GM12878 (cell line): ENCODE data around the gene CFAP57. TPM values are rescaled to one million over a fixed set of nuclear protein-coding genes. Genes with fewer than 3 reads are reported as not detected.

ENCODE experiments used
- ATAC-seq: fragments of 200-7000 bp; cut with Tn5 transposase; 3 replicates; pipeline ENCODE4 v1.9.1; 2020; ENCODE audit warnings: mild to moderate bottlenecking, moderate library complexity
- BruUV-seq: library from RNA; stranded (reverse); fragments of 400-500 nt; replicated peaks from 2 replicates; lab custom pipeline; 2021; lab: Mats Ljungman, UMichigan
- CTCF ChIA-PET: fragments of 300-600 bp; sonication (Branson Sonifier 250); formaldehyde crosslinking; extraction: SDS; loops from one replicate; lab custom pipeline; 2021; ENCODE audit warnings: inconsistent platforms; lab: Yijun Ruan, JAX
- POLR2A ChIA-PET: fragments of 350-600 bp; formaldehyde crosslinking; extraction: SDS; loops from one replicate; lab custom pipeline; 2021; ENCODE audit warnings: inconsistent platforms; lab: Charles Lee
- RAD21 ChIA-PET: fragments of 300-600 bp; sonication (Branson Sonifier 250); formaldehyde crosslinking; loops from one replicate; lab custom pipeline; 2023; ENCODE audit warnings: antibody characterized with exemption; ENCODE audit not compliant: unreplicated experiment; lab: Charles Lee
- SMC1A ChIA-PET: fragments of 300-600 bp; sonication (Branson Sonifier 250); formaldehyde crosslinking; loops from one replicate; lab custom pipeline; 2023; ENCODE audit not compliant: unreplicated experiment, uncharacterized antibody; lab: Charles Lee
- DNase-seq: peaks from one replicate; pipeline ENCODE4 v3.0.0-alpha.2; 2011; ENCODE audit warnings: low read depth, low spot score
- FAIRE-seq: peaks from 3 replicates; lab custom pipeline; 2011; peaks lifted over from hg19 to GRCh38; lab: Jason Lieb, UNC
- H2AFZ ChIP-seq: 2 replicates; pipeline ENCODE4 v1.6.0; 2011; ENCODE audit warnings: low read depth, low read length, control low read depth; ENCODE audit not compliant: control insufficient read depth
- H3K27ac ChIP-seq: 2 replicates; pipeline ENCODE4 v1.5.1; 2011; ENCODE audit warnings: control low read depth; ENCODE audit not compliant: control insufficient read depth, insufficient read depth
- H3K27me3 ChIP-seq, 2 experiments: replicated peaks in 1 of 2; 2 replicates each; pipeline versions ENCODE4 v1.6.0 to v1.6.1; 2011; ENCODE audit warnings: low read length in 1 of 2; ENCODE audit not compliant: control insufficient read depth in 2 of 2, insufficient read depth in 2 of 2
- H3K36me3 ChIP-seq, 2 experiments: 2 replicates each; pipeline ENCODE4 v1.5.1; 2011; ENCODE audit warnings: low read length in 1 of 2; ENCODE audit not compliant: control insufficient read depth in 2 of 2, insufficient read depth in 2 of 2
- H3K4me1 ChIP-seq: 2 replicates; pipeline ENCODE4 v1.6.1; 2011; ENCODE audit warnings: mild to moderate bottlenecking, low read length, moderate library complexity, mixed read lengths; ENCODE audit not compliant: control insufficient read depth, insufficient read depth
- H3K4me2 ChIP-seq: 2 replicates; pipeline ENCODE4 v1.6.0; 2011; ENCODE audit warnings: control low read depth; ENCODE audit not compliant: control insufficient read depth, insufficient read depth
- H3K4me3 ChIP-seq: fragments of 200-600 bp; sonication (generic); 2 replicates; pipeline ENCODE4 v1.5.1; 2016
- H3K79me2 ChIP-seq: 2 replicates; pipeline ENCODE4 v1.6.0; 2011; ENCODE audit warnings: low read length; ENCODE audit not compliant: control insufficient read depth, insufficient read depth
- H3K9ac ChIP-seq: 2 replicates; pipeline ENCODE4 v1.8.0; 2011; ENCODE audit warnings: low read length, control low read depth, mixed read lengths; ENCODE audit not compliant: control insufficient read depth, insufficient read depth
- H3K9me3 ChIP-seq: replicated peaks from 3 replicates; pipeline ENCODE4 v1.5.1; 2011; ENCODE audit warnings: mild to moderate bottlenecking, low read length; ENCODE audit not compliant: control insufficient read depth, insufficient read depth
- H4K20me1 ChIP-seq: 2 replicates; pipeline ENCODE4 v1.6.0; 2011; ENCODE audit not compliant: control insufficient read depth, insufficient read depth
- CHD1 ChIP-seq: IDR thresholded peaks from 2 replicates; pipeline ENCODE4 v1.6.1; 2012; ENCODE audit warnings: low read depth, low read length, improper control_type of control experiment
- CREM ChIP-seq: IDR thresholded peaks from 2 replicates; pipeline ENCODE4 v1.6.1; 2014; ENCODE audit warnings: antibody characterized with exemption, low read depth
- E2F8 ChIP-seq: fragments of 450-650 bp; IDR thresholded peaks from 2 replicates; pipeline ENCODE4 v1.6.1; 2018; ENCODE audit warnings: mild to moderate bottlenecking, low read depth, moderate library complexity; ENCODE audit not compliant: partially characterized antibody
- E4F1 ChIP-seq: fragments of 450-650 bp; IDR thresholded peaks from 2 replicates; pipeline ENCODE4 v1.6.1; 2018; ENCODE audit warnings: borderline replicate concordance, mild to moderate bottlenecking; ENCODE audit not compliant: partially characterized antibody
- EGR1 ChIP-seq, 2 experiments: IDR thresholded peaks; 1 replicate in 1 of 2; 2 replicates in 1 of 2; pipeline ENCODE4 v1.6.1; 2011 to 2012; ENCODE audit warnings: low read depth in 2 of 2, low read length in 2 of 2, borderline replicate concordance in 1 of 2, mild to moderate bottlenecking in 1 of 2, moderate library complexity in 1 of 2
- FOXK2 ChIP-seq: fragments of 450-650 bp; IDR thresholded peaks from 2 replicates; pipeline ENCODE4 v1.6.1; 2017; ENCODE audit warnings: mild to moderate bottlenecking, moderate library complexity
- LARP7 ChIP-seq: fragments of 450-650 bp; IDR thresholded peaks from 2 replicates; pipeline ENCODE4 v1.6.1; 2017; ENCODE audit warnings: mild to moderate bottlenecking
- PAX8 ChIP-seq: fragments of 450-650 bp; IDR thresholded peaks from 2 replicates; pipeline ENCODE4 v1.6.1; 2017; ENCODE audit warnings: mild to moderate bottlenecking, moderate library complexity
- POLR2A ChIP-seq: IDR thresholded peaks from 2 replicates; pipeline ENCODE4 v1.6.1; 2011; ENCODE audit warnings: low read depth, mild to moderate bottlenecking, low read length
- RCOR1 ChIP-seq: conservative IDR thresholded peaks from 2 replicates; pipeline ENCODE4 v1.6.1; 2012; ENCODE audit warnings: low read depth, low read length, improper control_type of control experiment
- RELB ChIP-seq: fragments of 450-650 bp; IDR thresholded peaks from 2 replicates; pipeline ENCODE4 v1.6.1; 2017; ENCODE audit warnings: low read depth, mild to moderate bottlenecking, moderate library complexity
- TCF7 ChIP-seq: IDR thresholded peaks from 2 replicates; pipeline ENCODE4 v1.6.1; 2014; ENCODE audit warnings: antibody characterized with exemption, borderline replicate concordance
- ZNF384 ChIP-seq: IDR thresholded peaks from 2 replicates; pipeline ENCODE4 v1.6.1; 2012; ENCODE audit warnings: low read depth, mild to moderate bottlenecking, low read length, improper control_type of control experiment, borderline replicate concordance
- WGBS: methylation state at CpG from one replicate; pipeline ENCODE4 v1.1.6; 2016; ENCODE audit warnings: low lambda C conversion rate; ENCODE audit not compliant: insufficient replicate concordance, insufficient coverage; ENCODE audit errors: missing lambda C conversion rate; 5-methylcytosine and 5-hydroxymethylcytosine counted together
- in situ Hi-C: fragments of 300-500 bp; cut with MboI; formaldehyde crosslinking; loops from 9 replicates; pipeline ENCODE4 v1.14.3; 2018; ENCODE audit warnings: mixed read lengths
- intact Hi-C: fragments of 100-400 bp; cut with micrococcal nuclease; formaldehyde crosslinking; loops from one replicate; pipeline ENCODE4 v1.14.2; 2022; ENCODE audit not compliant: unreplicated experiment
- polyA plus RNA-seq, 11 experiments: library from polyadenylated mRNA; depleted of rRNA in 4 of 11; unstranded in 6 of 11; stranded (reverse) in 5 of 11; fragments of >200 nt; fragmentation: Nextera tagmentation in 4 of 11; fragmentation: Illumina TruSeq in 1 of 11; extraction: Ambion mirVana in 4 of 11; extraction: Trizol in 1 of 11; gene quantifications; 1 replicate in 1 of 11; 2 replicates in 10 of 11; pipeline versions ENCODE4 v1.2.1 to v1.2.3, GENCODE V29; 2011 to 2016; ENCODE audit warnings: inconsistent platforms in 2 of 11, missing spikeins in 2 of 11, low read depth in 1 of 11
- total RNA-seq, 4 experiments: library from RNA; depleted of rRNA in 3 of 4; stranded (reverse); fragments of >200 nt in 3 of 4; fragmentation: Illumina TruSeq in 1 of 4; extraction: Trizol in 1 of 4; gene quantifications; 2 replicates each; pipeline versions ENCODE4 v1.2.1 to v1.2.3, GENCODE V29; 2013 to 2021
- TF ChIP-seq, protein P1 (sequence below): IDR thresholded peaks from 2 replicates; pipeline ENCODE4 v1.6.1; 2012; ENCODE audit warnings: low read depth, low read length, improper control_type of control experiment

Gene CFAP57
- total and polyA plus RNA-seq, 10 of the 15 experiments (the other 5 are each of a cell fraction or from before 2014, with no cell fraction given): 0.45 to 4.8 (median 1.3) TPM

DNA sequence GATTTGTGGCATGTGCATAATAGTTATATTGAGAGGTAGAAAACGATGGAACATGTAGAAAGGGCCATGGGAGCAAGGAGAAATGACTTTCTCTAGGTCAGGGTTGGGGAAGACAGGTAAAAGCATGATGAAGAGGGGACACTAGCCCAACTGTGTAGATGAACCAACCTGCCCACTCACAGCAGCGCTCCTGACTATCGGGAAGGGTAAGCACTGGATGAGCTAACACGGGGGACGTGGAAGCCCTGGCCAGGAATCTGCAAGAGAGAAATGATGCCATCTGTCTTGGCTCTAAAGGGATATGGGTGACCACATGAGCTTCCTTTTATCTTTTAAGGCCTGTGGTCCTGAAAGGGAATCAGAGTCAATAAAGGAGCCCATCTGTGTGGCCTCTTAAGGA, 61.5 kb downstream of the CFAP57 start (continued):
- TF ChIP-seq RELB (no peak), FOXK2 (no peak), E4F1 (no peak), ZNF384 (no peak), CREM (no peak), TCF7 (no peak), POLR2A (no peak), RCOR1 (no peak), EGR1 (IDR thresholded peaks at IDR 0.05; ENCODE audit: borderline replicate concordance in 1 of 2, low read depth in 2 of 2, low read length in 2 of 2) (no peak)

DNA sequence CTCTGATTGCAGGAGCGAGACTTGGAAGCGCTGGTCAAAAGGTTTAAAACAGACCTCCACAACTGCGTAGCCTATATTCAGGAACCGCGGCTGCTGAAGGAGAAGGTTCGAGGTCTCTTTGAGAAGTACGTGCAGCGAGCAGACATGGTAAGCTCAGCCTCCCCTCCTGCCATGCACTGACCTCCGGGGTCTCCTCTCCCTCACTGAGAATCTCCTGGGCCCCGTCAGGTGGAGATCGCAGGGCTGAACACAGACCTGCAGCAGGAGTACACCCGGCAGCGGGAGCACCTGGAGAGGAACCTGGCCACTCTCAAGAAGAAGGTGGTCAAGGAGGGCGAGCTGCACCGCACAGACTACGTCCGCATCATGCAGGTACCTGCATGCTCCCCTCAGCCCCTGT, 62.1 kb downstream of the CFAP57 start:
- in situ Hi-C loops: no loop called here
- no peaks in the 10 kb centered on the region for H4K20me1 ChIP-seq
- ATAC-seq (no peak), DNase-seq (no peak), FAIRE-seq (no peak)
- no peaks in the 10 kb centered on the region for H3K27me3 ChIP-seq
- ChIA-PET CTCF (interaction anchor here (1.0 kb wide), 2 partner anchors 156 to 179 kb away, joined by 3 read pairs; partner anchors contain the start of genes MED8 and SZT2), POLR2A (no interaction called here), RAD21 (interaction anchor here (1.5 kb wide), 1 partner anchor 180 kb away, joined by 4 read pairs; no protein-coding TSS in a partner anchor), SMC1A (no interaction called here)
- 92% methylated on average over 17 of the region's 17 CpGs for WGBS
- no peak overlapping the region for H3K27ac ChIP-seq
- no peak overlapping the region for H3K4me3 ChIP-seq
- H3K79me2 ChIP-seq: no peaks in the 10 kb centered on the region
- no peak overlapping the region for H3K4me2 ChIP-seq
- no TSS peak for BruUV-seq
- no peak overlapping the region for H3K9ac ChIP-seq
- no peak overlapping the region for H2AFZ ChIP-seq
- intact Hi-C loops: no loop called here
- peaks cover 12% of the 10 kb centered on the region for H3K4me1 ChIP-seq
- no peaks in the 10 kb centered on the region for H3K9me3 ChIP-seq
- peaks cover 2 to 3% of the 10 kb centered on the region in 2 experiments; a peak in 2 of 4 replicates for H3K36me3 ChIP-seq
- TF ChIP-seq E2F8 (no peak), CHD1 (no peak), LARP7 (no peak), PAX8 (no peak)
- TF ChIP-seq, protein P1, sequence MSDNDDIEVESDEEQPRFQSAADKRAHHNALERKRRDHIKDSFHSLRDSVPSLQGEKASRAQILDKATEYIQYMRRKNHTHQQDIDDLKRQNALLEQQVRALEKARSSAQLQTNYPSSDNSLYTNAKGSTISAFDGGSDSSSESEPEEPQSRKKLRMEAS: no peak
